HG03159 (cell line): ENCODE measurements around the gene DNAH17.

Source experiments
- ATAC-seq: cut with Tn5 transposase; IDR thresholded peaks from one replicate; pipeline ENCODE4 v1.9.1; 2021; ENCODE audit warnings: mild to moderate bottlenecking, moderate library complexity; ENCODE audit not compliant: unreplicated experiment

Gene DNAH17

GRCh38 chr17:78497115-78497540, 80.1 kb downstream of the DNAH17 start:
- no peak for ATAC-seq

- ATAC-seq = no peak
Observed at GRCh38 chr17:78496311-78496710, 80.9 kb downstream of the DNAH17 start.

GRCh38 chr17:78495634-78496033, 81.6 kb downstream of the DNAH17 start:
- no peak for ATAC-seq

- ATAC-seq = no peak
Observed at GRCh38 chr17:78494696-78495330, 82.4 kb downstream of the DNAH17 start.

GRCh38 chr17:78493853-78494695, 83.1 kb downstream of the DNAH17 start:
- ATAC-seq = no peak

- no peak for ATAC-seq
Observed at GRCh38 chr17:78493450-78493849, 83.7 kb downstream of the DNAH17 start.

- ATAC-seq = no peak
Observed at GRCh38 chr17:78492116-78492799, 84.9 kb downstream of the DNAH17 start.

GRCh38 chr17:78491236-78492115, 85.7 kb downstream of the DNAH17 start:
- no peak for ATAC-seq

GRCh38 chr17:78490673-78491072, 86.5 kb downstream of the DNAH17 start:
- no peak for ATAC-seq

GRCh38 chr17:78490156-78490555, 87.0 kb downstream of the DNAH17 start:
- no peak for ATAC-seq

- ATAC-seq = no peak
Observed at GRCh38 chr17:78488867-78489634, 88.1 kb downstream of the DNAH17 start.

- no peak for ATAC-seq
Observed at GRCh38 chr17:78488156-78488555, 89.0 kb downstream of the DNAH17 start.

- no peak for ATAC-seq
Observed at GRCh38 chr17:78486946-78487680, 90.1 kb downstream of the DNAH17 start.

GRCh38 chr17:78486228-78486802, 90.9 kb downstream of the DNAH17 start:
- no peak for ATAC-seq

GRCh38 chr17:78485290-78486168, 91.7 kb downstream of the DNAH17 start:
- no peak for ATAC-seq

GRCh38 chr17:78484271-78485246, 92.6 kb downstream of the DNAH17 start:
- ATAC-seq = no peak

- ATAC-seq = no peak
Observed at GRCh38 chr17:78479369-78479768, 97.8 kb downstream of the DNAH17 start.
